Activated CD4-positive, CD25-positive, alpha-beta regulatory T cell treated with anti-CD3 and anti-CD28 coated beads, Interleukin-2, amount 50 U/mL, for 72 hours (primary cell): ENCODE results near the gene YWHAG.
"Not testable (repeated sequence)": the region's sequence is repeated elsewhere in the genome, so short reads cannot be mapped to it uniquely, and the experiment has no call there.

ENCODE experiments used
- DNase-seq: peaks from one replicate; pipeline ENCODE4 v3.0.0; 2021

The YWHAG gene

DNA sequence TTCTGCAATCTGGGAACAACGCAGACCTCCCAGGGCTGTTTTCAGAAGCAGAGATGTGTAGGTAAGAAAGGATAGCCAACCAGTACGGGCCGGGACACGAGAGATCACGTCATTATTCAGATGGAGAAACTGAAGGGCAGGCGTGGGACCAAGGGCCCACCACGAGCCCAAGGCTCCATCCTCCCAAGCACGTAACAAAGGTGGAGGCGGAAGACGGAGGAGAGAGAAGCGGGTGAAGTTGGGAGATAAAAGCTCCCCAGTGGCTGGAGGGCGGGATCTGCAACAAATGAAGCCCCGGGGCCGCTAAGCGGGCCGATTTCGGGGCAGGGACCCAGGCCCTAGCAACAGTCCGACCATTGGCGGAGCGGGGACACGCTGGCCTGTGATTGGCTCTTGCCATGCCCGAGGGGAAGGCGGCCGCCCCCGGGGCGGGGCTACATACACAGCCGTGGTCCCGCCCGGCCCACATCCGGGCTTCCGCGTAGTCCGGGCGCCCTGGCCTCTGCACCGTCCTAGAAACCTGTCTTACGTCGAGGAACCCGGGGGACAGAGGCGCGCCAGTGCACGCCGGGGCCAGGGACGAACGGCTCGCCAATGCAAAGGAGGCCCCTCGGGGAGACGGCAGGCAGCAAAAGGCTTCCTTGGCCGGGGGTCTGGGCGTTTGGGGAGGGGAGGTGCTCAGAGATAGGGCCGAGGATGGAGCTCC lies 40.9 kb downstream of the YWHAG start:
- DNase-seq, result peak; percentile 94

DNA sequence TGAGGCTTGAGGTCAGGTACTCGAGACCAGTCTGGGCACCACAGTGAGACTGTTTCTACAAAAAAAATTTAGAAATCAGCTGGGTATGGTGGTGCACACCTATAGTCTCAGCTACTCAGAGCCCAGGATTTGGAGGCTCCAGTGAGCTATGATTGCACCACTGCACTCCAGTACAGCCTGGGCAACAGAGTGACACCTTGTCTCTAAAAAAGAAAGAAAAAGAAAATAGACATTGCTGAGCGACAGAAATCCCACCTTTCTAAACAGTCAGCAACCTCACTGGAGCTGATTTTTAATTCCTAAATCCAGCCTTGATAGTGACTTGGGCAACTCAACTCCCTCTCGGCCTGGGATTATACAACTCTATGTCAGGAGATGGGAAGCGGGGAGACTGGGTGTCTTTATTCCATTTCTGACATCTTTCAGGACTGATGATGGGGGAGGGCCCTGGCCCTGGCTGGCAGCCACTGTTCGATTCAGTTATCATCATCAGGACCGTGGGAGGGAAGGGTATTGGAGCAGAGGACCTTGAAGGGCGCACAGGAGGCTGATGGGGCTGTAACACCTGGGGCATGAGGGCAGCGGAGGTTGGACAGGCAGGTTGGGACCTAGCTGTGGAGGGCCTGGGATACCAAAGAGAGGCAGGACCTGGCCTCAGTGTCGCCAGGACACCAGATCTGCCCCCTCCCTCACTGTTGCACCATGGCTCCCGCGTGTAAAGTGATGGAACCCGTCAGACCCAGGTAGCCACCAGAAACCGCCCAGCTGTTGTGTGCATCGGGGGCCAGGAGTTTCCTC lies 41.6 kb downstream of the YWHAG start:
- no peak for DNase-seq

DNA sequence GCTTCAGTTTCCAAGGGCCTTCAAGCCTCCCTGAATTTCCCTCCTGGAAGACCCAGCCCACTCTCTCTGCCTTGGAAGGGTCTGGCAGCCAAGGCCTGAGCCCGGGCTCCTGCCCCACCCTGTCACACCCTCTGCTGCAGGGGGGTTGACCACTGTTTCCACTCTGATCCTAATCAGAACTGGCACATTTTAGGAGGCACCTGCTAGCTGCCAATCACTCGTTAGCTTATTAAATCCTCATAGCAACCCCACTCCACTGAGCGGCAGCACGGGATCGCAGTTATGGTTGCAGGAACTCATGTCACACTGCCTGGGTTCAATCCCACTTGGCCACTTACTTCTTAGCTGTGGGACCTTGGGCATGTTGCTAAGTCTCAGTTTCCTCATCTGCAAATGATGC lies 43.4 kb downstream of the YWHAG start:
- DNase-seq, result no peak

DNA sequence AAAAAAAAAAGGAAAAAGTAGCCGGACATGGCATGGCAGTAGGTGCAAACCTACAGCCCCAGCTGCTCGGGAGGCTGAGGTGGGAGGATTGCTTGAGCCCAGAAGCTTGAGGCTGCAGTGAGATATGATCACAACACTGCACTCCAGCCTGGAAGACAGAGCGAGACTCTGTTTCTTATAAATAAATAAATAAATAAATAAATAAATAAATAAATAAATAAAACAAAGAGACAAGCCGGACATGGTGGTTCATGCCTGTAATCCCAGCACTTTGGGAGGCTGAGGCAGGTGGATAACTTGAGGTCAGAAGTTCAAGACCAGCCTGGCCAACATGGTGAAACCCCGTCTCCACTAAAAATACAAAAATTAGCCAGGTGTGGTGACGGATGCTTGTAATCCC lies 44.1 kb downstream of the YWHAG start:
- not testable (repeated sequence) for DNase-seq

DNA sequence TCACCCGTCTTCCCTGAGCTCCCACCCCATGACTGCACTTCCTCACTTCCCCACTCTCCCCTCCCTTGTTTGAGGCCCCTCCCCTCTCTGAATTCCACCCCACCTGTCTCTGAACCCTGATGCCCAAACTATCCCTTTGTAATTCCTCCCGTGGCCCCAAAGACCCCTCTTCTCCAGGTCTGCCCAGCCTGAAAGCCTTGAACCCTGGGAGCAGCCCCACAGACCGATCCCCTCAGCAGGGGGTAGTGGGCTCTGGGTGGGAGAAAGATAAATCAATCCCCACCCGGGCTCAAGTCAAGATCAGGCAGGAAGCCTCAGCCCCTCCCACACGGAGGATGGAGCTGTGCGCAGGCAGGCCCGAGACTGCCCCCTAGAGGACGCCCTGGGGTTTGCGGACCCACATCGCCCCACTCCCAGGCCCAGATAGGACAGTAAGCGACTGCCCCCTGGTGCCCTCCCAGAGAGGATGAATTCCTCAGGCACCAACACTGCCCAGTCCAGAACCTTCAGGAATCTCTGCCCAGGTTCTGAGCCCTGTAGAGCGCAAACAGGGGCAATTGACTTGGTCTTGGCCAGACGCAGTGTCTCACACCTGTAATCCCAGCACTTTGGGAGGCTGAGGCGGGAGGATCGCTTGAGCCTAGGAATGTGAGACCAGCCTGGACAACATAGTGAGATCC lies 44.6 kb downstream of the YWHAG start:
- peak; percentile 99 for DNase-seq

DNA sequence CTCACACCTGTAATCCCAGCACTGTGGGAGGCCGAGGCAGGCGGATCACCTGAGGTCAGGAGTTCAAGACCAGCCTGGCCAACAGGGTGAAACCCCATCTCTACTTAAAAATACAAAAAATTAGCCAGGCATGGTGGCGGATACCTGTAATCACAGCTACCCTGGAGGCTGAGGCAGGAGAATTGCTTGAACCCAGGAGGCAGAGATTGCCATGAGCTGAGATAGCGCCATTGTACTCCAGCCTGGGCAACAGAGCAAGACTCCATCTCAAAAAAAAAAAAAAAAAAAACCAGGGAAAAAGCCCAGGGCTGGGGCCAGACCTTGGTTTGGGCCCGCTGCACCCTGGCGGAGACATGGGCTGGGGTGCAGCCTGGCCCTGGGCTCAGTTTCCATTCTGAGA lies 47.0 kb downstream of the YWHAG start:
- DNase-seq, result not testable (repeated sequence)

DNA sequence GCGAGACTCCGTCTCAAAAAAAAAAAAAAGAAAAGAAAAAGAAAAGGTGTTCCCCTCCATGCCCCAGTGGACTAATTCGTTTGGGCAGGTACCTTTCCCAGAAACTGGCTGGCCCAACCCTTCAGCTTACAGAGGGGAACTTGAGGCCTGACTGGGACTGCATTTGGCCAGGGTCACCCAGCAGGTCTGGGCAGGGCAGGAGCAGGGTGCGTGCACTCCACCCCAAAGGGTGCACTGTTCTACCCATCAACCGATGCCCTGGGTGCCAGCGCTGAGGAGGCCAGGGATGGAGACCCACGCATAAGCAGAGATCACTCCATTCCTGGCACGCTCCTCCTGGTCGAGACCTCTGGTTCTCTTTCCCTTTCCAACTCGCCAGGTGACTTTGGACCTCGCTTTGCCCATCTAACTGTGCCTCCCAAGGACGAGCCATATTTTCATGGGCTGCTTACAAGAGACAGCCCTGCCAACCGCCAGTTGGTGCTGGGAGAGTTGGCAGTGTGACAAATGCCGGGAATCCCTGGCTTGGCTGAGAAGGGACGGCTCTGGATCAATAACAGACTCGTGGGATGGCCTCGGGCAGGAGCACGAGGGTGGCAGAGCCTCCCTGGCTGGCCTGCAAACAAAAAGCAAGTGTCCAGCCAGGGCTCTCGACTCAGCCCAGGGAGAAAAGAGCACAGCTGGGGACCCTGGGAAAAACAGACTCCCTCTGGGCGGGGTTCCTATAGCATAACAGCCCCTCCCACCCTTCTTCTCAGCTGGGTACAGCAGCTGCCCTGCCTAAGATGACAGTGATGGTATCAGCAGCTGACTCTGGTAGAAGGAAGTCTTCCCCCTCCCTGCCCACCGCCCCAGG lies 48.5 kb downstream of the YWHAG start:
- no peak for DNase-seq

DNA sequence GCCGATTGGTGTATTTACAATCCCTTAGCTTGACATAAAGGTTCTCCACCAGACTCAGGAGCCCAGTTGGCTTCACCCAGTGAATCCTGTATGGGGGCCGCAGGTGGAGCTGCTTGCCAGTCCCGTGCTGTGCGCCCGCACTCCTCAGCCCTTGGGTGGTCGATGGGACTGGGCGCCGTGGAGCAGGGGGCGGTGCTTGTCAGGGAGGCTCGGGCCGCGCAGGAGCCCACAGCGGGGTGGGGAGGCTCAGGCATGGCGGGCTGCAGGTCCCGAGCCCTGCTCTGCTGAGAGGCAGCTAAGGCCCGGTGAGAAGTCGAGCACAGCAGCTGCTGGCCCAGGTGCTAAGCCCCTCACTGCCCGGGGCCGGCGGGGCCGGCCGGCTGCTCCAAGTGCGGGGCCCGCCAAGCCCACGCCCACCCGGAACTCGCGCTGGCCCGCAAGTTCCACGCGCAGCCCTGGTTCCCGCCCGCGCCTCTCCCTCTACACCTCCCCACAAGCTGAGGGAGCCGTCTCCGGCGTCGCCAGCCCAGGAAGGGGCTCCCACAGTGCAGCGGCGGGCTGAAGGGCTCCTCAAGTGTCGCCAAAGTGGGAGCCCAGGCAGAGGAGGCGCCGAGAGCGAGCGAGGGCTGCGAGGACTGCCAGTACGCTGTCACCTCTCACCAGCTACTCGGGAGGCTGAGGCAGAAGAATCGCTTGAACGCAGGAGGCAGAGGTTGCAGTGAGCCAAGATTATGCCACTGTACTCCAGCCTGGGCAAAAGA lies 49.3 kb downstream of the YWHAG start:
- not testable (repeated sequence) for DNase-seq

DNA sequence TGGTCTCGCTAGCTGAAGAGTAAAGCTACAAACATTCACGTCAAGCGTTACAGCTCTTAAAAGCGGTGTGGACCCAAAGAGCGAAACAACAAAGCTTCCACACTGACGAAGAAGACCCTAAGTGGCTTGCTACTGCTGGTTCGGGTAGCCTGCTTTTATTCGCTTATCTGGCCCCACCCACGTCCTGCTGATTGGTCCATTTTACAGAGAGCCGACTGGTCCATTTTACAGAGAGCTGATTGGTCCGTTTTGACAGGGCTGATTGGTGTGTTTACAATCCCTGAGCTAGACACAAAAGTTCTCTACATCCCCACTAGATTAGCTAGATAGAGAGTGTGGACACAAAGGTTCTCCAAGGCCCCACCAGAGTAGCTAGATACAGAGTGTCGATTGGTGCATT lies 49.9 kb downstream of the YWHAG start:
- not testable (repeated sequence) for DNase-seq

DNA sequence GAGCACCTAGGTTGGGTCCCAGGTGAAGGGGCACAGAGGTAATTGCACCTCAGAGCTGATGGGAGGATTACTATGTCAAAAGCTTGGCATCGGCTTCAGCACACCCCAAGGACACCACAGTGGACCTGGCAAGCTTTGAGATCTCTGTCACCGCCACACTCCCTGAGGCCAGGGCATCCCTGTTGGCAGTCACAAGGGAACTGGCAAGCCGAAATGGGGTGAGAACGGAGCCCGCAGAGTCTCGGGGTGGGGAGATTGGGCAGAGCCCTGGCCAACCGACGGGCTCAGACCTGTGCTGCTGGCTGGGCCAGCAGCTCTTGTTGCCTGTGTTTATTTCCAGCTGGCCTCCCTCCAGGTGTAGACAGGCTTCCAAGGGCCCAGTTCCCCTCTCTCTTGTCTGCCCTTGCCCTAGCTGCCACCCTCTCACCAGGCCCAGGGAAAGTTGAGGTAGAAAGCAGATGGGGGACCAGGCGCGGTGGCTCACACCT lies 53.9 kb downstream of the YWHAG start:
- no peak for DNase-seq

DNA sequence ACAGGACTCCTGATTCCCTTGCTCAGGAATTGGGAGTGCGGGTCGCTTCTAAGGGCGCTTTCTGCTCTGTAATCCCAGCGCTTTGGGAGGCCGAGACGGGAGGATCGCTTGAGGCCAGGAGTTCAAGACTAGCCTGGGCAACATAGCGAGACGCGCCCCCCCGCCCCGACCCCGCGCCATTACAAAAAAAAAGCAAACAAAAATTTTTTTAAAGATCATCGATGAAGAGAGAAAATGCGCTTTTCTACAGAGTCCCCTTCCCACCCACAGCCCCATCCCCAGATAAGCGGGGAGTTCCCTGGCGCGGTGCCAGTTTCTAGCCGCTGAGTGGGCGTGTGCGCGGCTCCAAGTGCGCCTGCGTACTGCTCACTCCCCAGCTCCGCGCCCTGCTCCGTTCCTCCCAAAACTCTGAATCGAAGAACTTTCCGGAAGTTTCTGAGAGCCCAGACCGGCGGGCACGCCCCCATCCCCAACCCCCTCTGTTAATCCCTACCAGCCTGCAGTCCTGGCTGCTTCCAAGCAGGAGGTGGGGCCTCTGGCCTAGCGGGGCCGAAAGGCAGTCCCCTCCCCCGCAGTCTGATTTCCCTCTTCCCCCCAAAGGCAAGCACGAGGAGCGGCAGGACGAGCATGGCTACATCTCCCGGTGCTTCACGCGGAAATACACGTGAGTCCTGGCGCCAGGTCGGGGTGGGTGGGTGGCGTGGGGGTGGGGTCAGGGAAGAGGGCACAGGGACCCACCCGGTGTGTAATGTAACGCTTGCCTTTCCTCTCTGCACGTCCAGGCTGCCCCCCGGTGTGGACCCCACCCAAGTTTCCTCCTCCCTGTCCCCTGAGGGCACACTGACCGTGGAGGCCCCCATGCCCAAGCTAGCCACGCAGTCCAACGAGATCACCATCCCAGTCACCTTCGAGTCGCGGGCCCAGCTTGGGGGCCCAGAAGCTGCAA lies 55.3 kb downstream of the YWHAG start:
- peak; percentile 80 for DNase-seq

DNA sequence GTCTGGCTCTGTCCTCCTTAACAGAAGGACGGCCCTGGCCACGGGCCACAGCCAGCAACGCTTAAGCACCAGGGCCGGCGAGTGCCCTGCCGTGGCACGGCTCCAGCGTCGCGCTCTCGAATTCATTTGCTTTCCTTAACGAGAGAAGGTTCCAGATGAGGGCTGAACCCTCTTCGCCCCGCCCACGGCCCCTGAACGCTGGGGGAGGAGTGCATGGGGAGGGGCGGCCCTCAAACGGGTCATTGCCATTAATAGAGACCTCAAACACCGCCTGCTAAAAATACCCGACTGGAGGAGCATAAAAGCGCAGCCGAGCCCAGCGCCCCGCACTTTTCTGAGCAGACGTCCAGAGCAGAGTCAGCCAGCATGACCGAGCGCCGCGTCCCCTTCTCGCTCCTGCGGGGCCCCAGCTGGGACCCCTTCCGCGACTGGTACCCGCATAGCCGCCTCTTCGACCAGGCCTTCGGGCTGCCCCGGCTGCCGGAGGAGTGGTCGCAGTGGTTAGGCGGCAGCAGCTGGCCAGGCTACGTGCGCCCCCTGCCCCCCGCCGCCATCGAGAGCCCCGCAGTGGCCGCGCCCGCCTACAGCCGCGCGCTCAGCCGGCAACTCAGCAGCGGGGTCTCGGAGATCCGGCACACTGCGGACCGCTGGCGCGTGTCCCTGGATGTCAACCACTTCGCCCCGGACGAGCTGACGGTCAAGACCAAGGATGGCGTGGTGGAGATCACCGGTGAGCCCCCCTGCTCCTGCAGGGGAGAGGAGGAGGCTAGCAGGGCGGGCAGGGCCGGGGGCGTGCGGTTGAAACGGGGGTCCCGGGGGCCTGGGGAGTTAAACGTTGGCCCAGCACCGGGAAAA lies 56.2 kb downstream of the YWHAG start, which contains the start of gene HSPB1:
TSS of gene HSPB1 (plus strand) at position 327 of the 855 bp plus-strand sequence. CDS start at position 367, 40 bp downstream.
- DNase-seq, result peak; percentile 67

DNA sequence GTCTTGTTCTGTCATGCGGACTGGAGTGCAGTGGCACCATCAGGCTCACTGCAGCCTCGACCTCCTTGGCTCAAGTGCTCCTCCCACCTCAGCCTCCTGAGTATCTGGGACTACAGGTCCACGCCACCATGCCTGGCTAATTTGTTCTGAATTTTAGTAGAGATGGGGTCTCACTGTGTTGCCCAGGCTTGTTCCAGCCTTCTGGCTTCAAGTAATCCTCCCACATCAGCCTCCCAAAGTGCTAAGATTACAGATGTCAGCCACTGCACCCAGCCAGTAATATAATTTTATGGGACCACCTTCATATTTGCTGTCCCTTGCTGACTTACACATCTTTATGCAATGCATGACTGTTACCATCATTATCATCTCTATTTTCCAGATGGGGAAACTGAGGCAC lies 57.8 kb downstream of the YWHAG start:
- no peak for DNase-seq

DNA sequence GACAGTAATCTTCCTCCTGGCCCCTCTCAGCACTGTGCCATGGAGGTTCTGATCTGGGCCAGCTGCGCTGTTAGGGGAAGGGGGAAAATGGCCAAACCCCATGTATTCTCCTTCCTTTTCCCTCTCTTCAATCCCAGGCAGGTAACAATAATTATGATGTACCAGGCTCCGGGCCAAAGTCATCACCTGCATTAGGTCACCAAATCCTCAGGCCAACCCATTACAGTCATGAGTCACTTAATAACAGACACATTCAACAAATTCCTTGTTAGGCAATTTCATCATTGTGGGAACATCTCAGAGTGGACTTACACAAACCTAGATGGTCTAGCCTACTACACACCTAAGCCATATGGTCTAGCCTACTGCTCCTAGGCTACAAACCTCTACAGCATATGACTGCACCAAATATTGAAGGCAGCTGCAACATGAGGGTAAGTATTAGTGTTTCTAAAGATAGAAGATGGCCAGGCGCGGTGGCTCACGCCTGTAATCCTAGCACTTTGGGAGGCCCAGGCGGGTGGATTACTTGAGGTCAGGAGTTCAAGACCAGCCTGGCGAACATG lies 58.5 kb downstream of the YWHAG start:
- DNase-seq, result no peak

DNA sequence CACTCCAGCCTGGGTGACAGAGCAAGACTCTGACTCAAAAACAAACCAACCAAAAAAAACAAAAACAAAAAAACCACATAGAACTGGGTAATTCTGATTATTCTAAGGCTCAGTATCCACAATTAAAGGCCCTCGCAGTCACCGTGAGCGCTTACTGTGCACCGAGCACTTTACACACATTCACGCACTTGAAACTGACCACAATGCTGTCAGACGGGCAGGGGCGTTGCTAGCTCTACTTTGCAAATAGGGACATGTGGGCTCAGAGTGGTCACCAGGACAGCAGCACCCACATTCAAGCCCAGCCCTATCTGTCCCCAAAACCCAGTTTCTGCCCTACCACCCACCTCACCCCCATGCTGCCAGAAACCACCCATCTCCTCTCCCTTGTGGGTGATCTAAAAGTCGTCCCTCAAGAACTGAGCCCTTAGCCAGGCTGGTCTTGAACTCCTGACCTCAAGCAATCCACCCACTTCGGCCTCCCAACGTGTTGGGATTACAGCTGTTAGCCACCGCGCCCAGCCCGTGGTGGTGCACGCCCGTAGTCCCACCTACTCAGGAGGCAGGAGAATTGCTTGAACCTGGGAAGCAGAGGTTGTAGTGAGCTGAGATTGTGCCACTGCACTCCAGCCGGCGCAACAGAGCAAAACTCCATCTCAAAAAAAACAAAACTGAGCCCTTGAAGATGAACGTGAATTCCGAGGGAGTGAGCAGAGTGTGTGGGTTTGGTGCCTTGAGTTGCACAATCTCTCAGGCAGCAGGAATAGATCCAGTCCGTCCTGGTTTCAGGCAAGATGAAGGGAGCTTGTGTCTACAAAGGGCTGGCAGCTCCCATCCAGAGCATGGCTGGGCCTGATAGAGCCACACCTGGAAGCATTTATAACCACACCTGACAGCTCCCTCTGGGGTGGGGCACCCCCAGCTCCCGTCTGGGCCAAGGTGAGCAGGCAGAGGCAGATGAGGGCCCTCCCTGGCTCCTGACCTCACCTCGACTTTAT lies 61.7 kb downstream of the YWHAG start:
- no peak for DNase-seq

DNA sequence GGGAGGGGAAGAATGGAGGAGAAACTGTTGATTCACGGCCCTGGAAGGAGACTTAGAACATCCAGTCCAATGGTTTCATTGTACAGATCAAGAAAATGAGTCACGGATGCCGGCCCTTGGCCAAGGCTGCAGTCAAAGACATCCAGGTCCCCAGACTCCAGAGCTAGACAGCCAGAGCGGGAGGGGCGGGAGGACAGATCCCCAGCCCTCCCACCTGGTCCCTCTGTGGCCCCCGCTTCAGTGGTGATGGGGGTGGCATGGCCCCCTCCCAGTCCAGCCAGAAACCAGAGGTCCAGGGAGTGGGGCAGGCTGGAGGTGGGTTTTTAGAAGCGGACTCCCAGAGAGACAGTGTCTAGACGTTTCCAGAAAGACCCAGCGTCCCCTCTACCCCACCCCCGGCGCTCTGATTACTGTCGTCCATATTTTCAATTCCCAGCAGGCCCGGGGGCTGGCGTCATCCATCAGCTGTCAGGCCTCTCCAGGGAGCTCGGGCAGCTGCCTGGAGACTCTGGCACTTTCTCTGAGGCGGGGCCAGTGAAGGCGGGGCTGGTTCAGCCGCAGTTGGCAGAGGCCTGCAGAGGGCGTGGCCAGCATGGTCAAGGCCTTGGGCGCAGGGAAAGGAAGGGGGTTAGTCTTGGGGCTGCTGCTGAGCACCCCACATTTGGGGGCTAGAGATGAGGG lies 64.3 kb downstream of the YWHAG start:
- no peak for DNase-seq

DNA sequence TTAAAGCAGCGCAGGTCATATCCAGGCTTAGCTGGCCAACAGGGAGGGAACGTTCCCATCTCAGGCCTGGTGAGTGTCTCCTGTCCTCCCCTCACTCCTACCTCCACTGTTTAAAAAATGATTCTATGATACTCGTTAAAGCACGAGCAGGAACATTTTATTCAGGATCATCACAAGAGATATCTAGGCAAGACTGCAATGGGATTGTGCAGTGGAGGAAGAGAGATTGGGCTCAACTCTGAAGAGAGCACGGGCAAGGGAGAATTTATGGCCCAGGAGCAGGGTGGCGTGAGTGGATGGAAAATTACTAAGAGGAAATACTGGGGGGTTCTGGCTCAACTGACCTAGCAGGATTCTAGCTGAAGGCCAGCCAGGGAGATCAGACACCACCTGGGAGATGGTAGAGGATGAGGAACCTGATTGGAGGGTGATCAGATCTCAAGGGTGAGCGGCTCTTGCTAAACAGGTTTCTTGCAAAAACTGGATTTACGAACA lies 65.3 kb downstream of the YWHAG start:
- DNase-seq, result no peak
